Measurements from ENCODE around the gene SLC41A1.
A peak's percentile ranks its signal among the peaks of the same experiment; 100 is the strongest.

The SLC41A1 gene

DNA sequence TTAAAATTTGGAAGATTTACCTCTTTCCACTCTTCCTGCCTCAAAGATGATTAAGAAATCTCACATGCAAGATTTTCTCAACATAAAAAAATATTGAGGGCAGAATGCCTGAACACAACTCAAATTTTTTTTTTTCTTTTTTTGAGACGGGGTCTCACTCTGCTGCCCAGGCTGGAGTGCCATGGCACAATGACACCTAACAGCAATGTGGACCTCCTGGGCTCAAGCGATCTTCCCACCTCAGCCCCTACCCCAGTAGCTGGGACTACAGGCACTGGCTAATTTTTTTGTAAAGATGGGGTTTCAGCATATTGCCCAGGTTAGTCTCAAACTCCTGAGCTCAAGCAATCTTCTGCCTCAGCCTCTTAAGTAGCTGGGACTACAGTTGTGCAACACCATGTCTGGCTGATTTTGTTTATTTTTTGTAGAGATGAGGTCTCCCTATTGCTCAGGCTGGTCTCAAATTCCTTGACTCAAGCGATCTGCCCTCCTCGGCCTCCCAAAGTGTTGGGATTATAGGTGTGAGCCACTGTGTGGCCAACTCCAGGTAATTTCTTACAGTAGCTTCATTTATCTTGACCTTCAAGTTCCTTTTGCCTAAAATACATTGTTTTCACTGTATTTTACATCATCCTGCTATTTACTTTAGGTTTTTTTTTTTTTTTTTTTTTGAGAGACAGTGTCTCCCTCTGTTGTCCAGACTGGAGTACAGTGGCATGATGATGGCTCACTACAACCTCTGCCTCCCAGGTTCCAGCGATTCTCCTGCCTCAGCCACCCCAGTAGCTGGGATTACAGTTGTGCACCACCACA, 73.4 kb downstream of the SLC41A1 start:
- H3K4me1 ChIP-seq (ENCODE audit: low read length), result no peaks in the 10 kb centered on the region
- H3F3A ChIP-seq (ENCODE audit: insufficient read depth, low read length), result 0 out of 2 replicates have a peak, but pooled peaks cover 13% of the 10 kb centered on the region
- H3K27me3 ChIP-seq (replicated peaks; ENCODE audit: insufficient read depth, low read length), result no peaks in the 10 kb centered on the region
- no peak overlapping the region for H3K27ac ChIP-seq (ENCODE audit: low read length)
- no peak overlapping the region for H3K9ac ChIP-seq (ENCODE audit: low read length)
- H3K36me3 ChIP-seq (replicated peaks; ENCODE audit: insufficient read depth, low read length), result 0 out of 2 replicates have a peak, but pooled peaks cover 5% of the 10 kb centered on the region
- peaks cover 18% of the 10 kb centered on the region; the same call in 1 of the 2 replicates for H4K20me1 ChIP-seq (ENCODE audit: insufficient read depth, low read length)
- peaks cover 88% of the 10 kb centered on the region for H3K79me2 ChIP-seq (ENCODE audit: low read length)
- no peak for DNase-seq
- H3K9me3 ChIP-seq (replicated peaks; ENCODE audit: insufficient read depth, low read length), result no peaks in the 10 kb centered on the region
- H3K4me3 ChIP-seq (ENCODE audit: low read length), result no peak overlapping the region
- no peak overlapping the region for H2AFZ ChIP-seq (ENCODE audit: low read length)
- H3K9me2 ChIP-seq (replicated peaks; ENCODE audit: insufficient read depth, low read length), result no peaks in the 10 kb centered on the region
- TF ChIP-seq, protein P1, sequence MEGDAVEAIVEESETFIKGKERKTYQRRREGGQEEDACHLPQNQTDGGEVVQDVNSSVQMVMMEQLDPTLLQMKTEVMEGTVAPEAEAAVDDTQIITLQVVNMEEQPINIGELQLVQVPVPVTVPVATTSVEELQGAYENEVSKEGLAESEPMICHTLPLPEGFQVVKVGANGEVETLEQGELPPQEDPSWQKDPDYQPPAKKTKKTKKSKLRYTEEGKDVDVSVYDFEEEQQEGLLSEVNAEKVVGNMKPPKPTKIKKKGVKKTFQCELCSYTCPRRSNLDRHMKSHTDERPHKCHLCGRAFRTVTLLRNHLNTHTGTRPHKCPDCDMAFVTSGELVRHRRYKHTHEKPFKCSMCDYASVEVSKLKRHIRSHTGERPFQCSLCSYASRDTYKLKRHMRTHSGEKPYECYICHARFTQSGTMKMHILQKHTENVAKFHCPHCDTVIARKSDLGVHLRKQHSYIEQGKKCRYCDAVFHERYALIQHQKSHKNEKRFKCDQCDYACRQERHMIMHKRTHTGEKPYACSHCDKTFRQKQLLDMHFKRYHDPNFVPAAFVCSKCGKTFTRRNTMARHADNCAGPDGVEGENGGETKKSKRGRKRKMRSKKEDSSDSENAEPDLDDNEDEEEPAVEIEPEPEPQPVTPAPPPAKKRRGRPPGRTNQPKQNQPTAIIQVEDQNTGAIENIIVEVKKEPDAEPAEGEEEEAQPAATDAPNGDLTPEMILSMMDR (IDR thresholded peaks at IDR 0.05; ENCODE audit: low read length), result 0 out of 2 replicates have a peak, but pooled peaks have one; percentile 7
- TF ChIP-seq EZH2 (optimal IDR thresholded peaks at IDR 0.05; ENCODE audit: low read depth, low read length) (no peak), EZH2phosphoT487 (IDR thresholded peaks at IDR 0.05; ENCODE audit: low read length) (no peak)
- H3K4me2 ChIP-seq (ENCODE audit: low read depth, low read length), result no peak overlapping the region
